Measurements from ENCODE around the gene ADCYAP1. TPM values are rescaled to one million over a fixed set of nuclear protein-coding genes. Genes with fewer than 3 reads are reported as not detected.

ADCYAP1 gene
- total and polyA plus RNA-seq, 4 donors: 4.9 to 6.5 TPM; not detected in 2

GRCh38 chr18:923144-923866, 18.6 kb downstream of the ADCYAP1 start:
- H3K4me1 ChIP-seq (ENCODE audit: control insufficient read depth in 1 of 2, insufficient read depth in 2 of 2, low read length in 2 of 2): peaks cover 0 to 2% of the 10 kb centered on the region in 2 donors
- H3K4me3 ChIP-seq (ENCODE audit: low read length in 2 of 2): no peak overlapping the region
- intact Hi-C loops (cut with DNase I): no loop called here
- no peaks in the 10 kb centered on the region for H3K36me3 ChIP-seq (ENCODE audit: control insufficient read depth in 1 of 2, insufficient read depth in 2 of 2, low read length in 1 of 2)
- ATAC-seq (ENCODE audit: low FRiP score): no peak
- no peak for DNase-seq
- H3K27ac ChIP-seq (ENCODE audit: low read depth in 1 of 2, low read length in 2 of 2): no peak overlapping the region
- H3K9me3 ChIP-seq (ENCODE audit: control insufficient read depth, low read length): no peaks in the 10 kb centered on the region
- H3K27me3 ChIP-seq (ENCODE audit: control insufficient read depth in 1 of 2, insufficient read depth in 2 of 2, low read length in 1 of 2): no peaks in the 10 kb centered on the region
- 39 to 46% methylated on average over 6 of the region's 6 CpGs for WGBS, 2 donors

GRCh38 chr18:924987-925386, 20.3 kb downstream of the ADCYAP1 start:
- intact Hi-C loops (cut with DNase I): no loop called here
- H3K4me3 ChIP-seq (ENCODE audit: low read length in 2 of 2): no peak overlapping the region
- H3K27me3 ChIP-seq (ENCODE audit: control insufficient read depth in 1 of 2, insufficient read depth in 2 of 2, low read length in 1 of 2): no peaks in the 10 kb centered on the region
- H3K27ac ChIP-seq (ENCODE audit: low read depth in 1 of 2, low read length in 2 of 2): no peak overlapping the region
- no peaks in the 10 kb centered on the region for H3K36me3 ChIP-seq (ENCODE audit: control insufficient read depth in 1 of 2, insufficient read depth in 2 of 2, low read length in 1 of 2)
- DNase-seq (no peak), ATAC-seq (ENCODE audit: low FRiP score) (no peak)
- no peaks in the 10 kb centered on the region for H3K9me3 ChIP-seq (ENCODE audit: control insufficient read depth, low read length)
- H3K4me1 ChIP-seq (ENCODE audit: control insufficient read depth in 1 of 2, insufficient read depth in 2 of 2, low read length in 2 of 2): no peaks in the 10 kb centered on the region
- 43 to 50% methylated on average over 1 of the region's 1 CpG for WGBS, 2 donors

- WGBS, 2 donors: 13 to 20% methylated on average over 1 of the region's 1 CpG
- Histone ChIP-seq H3K36me3 (ENCODE audit: control insufficient read depth in 1 of 2, insufficient read depth in 2 of 2, low read length in 1 of 2) (no peaks in the 10 kb centered on the region), H3K4me3 (ENCODE audit: low read length in 2 of 2) (no peak overlapping the region), H3K4me1 (ENCODE audit: control insufficient read depth in 1 of 2, insufficient read depth in 2 of 2, low read length in 2 of 2) (no peaks in the 10 kb centered on the region), H3K27ac (ENCODE audit: low read depth in 1 of 2, low read length in 2 of 2) (no peak overlapping the region), H3K27me3 (ENCODE audit: control insufficient read depth in 1 of 2, insufficient read depth in 2 of 2, low read length in 1 of 2) (no peaks in the 10 kb centered on the region), H3K9me3 (ENCODE audit: control insufficient read depth, low read length) (no peaks in the 10 kb centered on the region)
- intact Hi-C loops (cut with DNase I): no loop called here
- ATAC-seq (ENCODE audit: low FRiP score) (no peak), DNase-seq (no peak)
Measured at GRCh38 chr18:926946-927345, 22.3 kb downstream of the ADCYAP1 start.

- no peak for ATAC-seq (ENCODE audit: low FRiP score)
- Histone ChIP-seq H3K27me3 (ENCODE audit: control insufficient read depth in 1 of 2, insufficient read depth in 2 of 2, low read length in 1 of 2) (no peaks in the 10 kb centered on the region), H3K36me3 (ENCODE audit: control insufficient read depth in 1 of 2, insufficient read depth in 2 of 2, low read length in 1 of 2) (no peaks in the 10 kb centered on the region), H3K9me3 (ENCODE audit: control insufficient read depth, low read length) (no peaks in the 10 kb centered on the region), H3K4me1 (ENCODE audit: control insufficient read depth in 1 of 2, insufficient read depth in 2 of 2, low read length in 2 of 2) (no peaks in the 10 kb centered on the region), H3K4me3 (ENCODE audit: low read length in 2 of 2) (no peak overlapping the region), H3K27ac (ENCODE audit: low read depth in 1 of 2, low read length in 2 of 2) (no peak overlapping the region)
- 8 to 9% methylated on average over 2 of the region's 2 CpGs for WGBS, 2 donors
- intact Hi-C loops (cut with DNase I): no loop called here
- DNase-seq: no peak
Measured at GRCh38 chr18:933082-933481, 28.4 kb downstream of the ADCYAP1 start.

GRCh38 chr18:934518-935133, 30.0 kb downstream of the ADCYAP1 start:
- no peaks in the 10 kb centered on the region for H3K4me1 ChIP-seq (ENCODE audit: control insufficient read depth in 1 of 2, insufficient read depth in 2 of 2, low read length in 2 of 2)
- DNase-seq (no peak), ATAC-seq (ENCODE audit: low FRiP score) (no peak)
- 42 to 50% methylated on average over 8 of the region's 8 CpGs for WGBS, 2 donors
- no peaks in the 10 kb centered on the region for H3K9me3 ChIP-seq (ENCODE audit: control insufficient read depth, low read length)
- H3K27ac ChIP-seq (ENCODE audit: low read depth in 1 of 2, low read length in 2 of 2): no peak overlapping the region
- intact Hi-C loops (cut with DNase I): no loop called here
- H3K36me3 ChIP-seq (ENCODE audit: control insufficient read depth in 1 of 2, insufficient read depth in 2 of 2, low read length in 1 of 2): no peaks in the 10 kb centered on the region
- H3K4me3 ChIP-seq (ENCODE audit: low read length in 2 of 2): no peak overlapping the region
- H3K27me3 ChIP-seq (ENCODE audit: control insufficient read depth in 1 of 2, insufficient read depth in 2 of 2, low read length in 1 of 2): no peaks in the 10 kb centered on the region

GRCh38 chr18:936941-937340, 32.3 kb downstream of the ADCYAP1 start:
- H3K27ac ChIP-seq (ENCODE audit: low read depth in 1 of 2, low read length in 2 of 2): no peak overlapping the region
- no peaks in the 10 kb centered on the region for H3K9me3 ChIP-seq (ENCODE audit: control insufficient read depth, low read length)
- 36 to 49% methylated on average over 6 of the region's 6 CpGs for WGBS, 2 donors
- ATAC-seq (ENCODE audit: low FRiP score) (no peak), DNase-seq (no peak)
- no peak overlapping the region for H3K4me3 ChIP-seq (ENCODE audit: low read length in 2 of 2)
- H3K36me3 ChIP-seq (ENCODE audit: control insufficient read depth in 1 of 2, insufficient read depth in 2 of 2, low read length in 1 of 2): no peaks in the 10 kb centered on the region
- H3K4me1 ChIP-seq (ENCODE audit: control insufficient read depth in 1 of 2, insufficient read depth in 2 of 2, low read length in 2 of 2): no peaks in the 10 kb centered on the region
- intact Hi-C loops (cut with DNase I): no loop called here
- no peaks in the 10 kb centered on the region for H3K27me3 ChIP-seq (ENCODE audit: control insufficient read depth in 1 of 2, insufficient read depth in 2 of 2, low read length in 1 of 2)

GRCh38 chr18:939166-939565, 34.5 kb downstream of the ADCYAP1 start:
- Histone ChIP-seq H3K27ac (ENCODE audit: low read depth in 1 of 2, low read length in 2 of 2) (no peak overlapping the region), H3K36me3 (ENCODE audit: control insufficient read depth in 1 of 2, insufficient read depth in 2 of 2, low read length in 1 of 2) (no peaks in the 10 kb centered on the region), H3K4me1 (ENCODE audit: control insufficient read depth in 1 of 2, insufficient read depth in 2 of 2, low read length in 2 of 2) (no peaks in the 10 kb centered on the region), H3K9me3 (ENCODE audit: control insufficient read depth, low read length) (no peaks in the 10 kb centered on the region), H3K27me3 (ENCODE audit: control insufficient read depth in 1 of 2, insufficient read depth in 2 of 2, low read length in 1 of 2) (no peaks in the 10 kb centered on the region), H3K4me3 (ENCODE audit: low read length in 2 of 2) (no peak overlapping the region)
- ATAC-seq (ENCODE audit: low FRiP score) (no peak), DNase-seq (no peak)
- 35 to 62% methylated on average over 4 of the region's 4 CpGs for WGBS, 2 donors
- intact Hi-C loops (cut with DNase I): no loop called here

- WGBS, 2 donors: 84 to 86% methylated on average over 4 of the region's 4 CpGs
- Histone ChIP-seq H3K27ac (ENCODE audit: low read depth in 1 of 2, low read length in 2 of 2) (no peak overlapping the region), H3K27me3 (ENCODE audit: control insufficient read depth in 1 of 2, insufficient read depth in 2 of 2, low read length in 1 of 2) (no peaks in the 10 kb centered on the region), H3K9me3 (ENCODE audit: control insufficient read depth, low read length) (no peaks in the 10 kb centered on the region), H3K36me3 (ENCODE audit: control insufficient read depth in 1 of 2, insufficient read depth in 2 of 2, low read length in 1 of 2) (no peaks in the 10 kb centered on the region), H3K4me1 (ENCODE audit: control insufficient read depth in 1 of 2, insufficient read depth in 2 of 2, low read length in 2 of 2) (no peaks in the 10 kb centered on the region), H3K4me3 (ENCODE audit: low read length in 2 of 2) (no peak overlapping the region)
- intact Hi-C loops (cut with DNase I): no loop called here
- ATAC-seq (ENCODE audit: low FRiP score) (no peak), DNase-seq (no peak)
Measured at GRCh38 chr18:939958-940357, 35.3 kb downstream of the ADCYAP1 start.

GRCh38 chr18:941331-941730, 36.7 kb downstream of the ADCYAP1 start:
- Histone ChIP-seq H3K4me1 (ENCODE audit: control insufficient read depth in 1 of 2, insufficient read depth in 2 of 2, low read length in 2 of 2) (no peaks in the 10 kb centered on the region), H3K36me3 (ENCODE audit: control insufficient read depth in 1 of 2, insufficient read depth in 2 of 2, low read length in 1 of 2) (no peaks in the 10 kb centered on the region), H3K27me3 (ENCODE audit: control insufficient read depth in 1 of 2, insufficient read depth in 2 of 2, low read length in 1 of 2) (no peaks in the 10 kb centered on the region), H3K9me3 (ENCODE audit: control insufficient read depth, low read length) (no peaks in the 10 kb centered on the region), H3K4me3 (ENCODE audit: low read length in 2 of 2) (no peak overlapping the region), H3K27ac (ENCODE audit: low read depth in 1 of 2, low read length in 2 of 2) (no peak overlapping the region)
- 75 to 81% methylated on average over 2 of the region's 2 CpGs for WGBS, 2 donors
- DNase-seq (no peak), ATAC-seq (ENCODE audit: low FRiP score) (no peak)
- intact Hi-C loops (cut with DNase I): no loop called here

Data from aorta (tissue), 5 donors.